Measurements from ENCODE around the gene ARID1A. TPM values are rescaled to one million over a fixed set of nuclear protein-coding genes. Genes with fewer than 3 reads are reported as not detected.
A peak's percentile ranks its signal among the peaks of the same experiment; 100 is the strongest.

The ARID1A gene
- total and polyA plus RNA-seq, 9 of the 15 experiments (the other 6 are each of a cell fraction or from before 2014, with no cell fraction given): 8.3 to 88.3 (median 22.5) TPM

DNA sequence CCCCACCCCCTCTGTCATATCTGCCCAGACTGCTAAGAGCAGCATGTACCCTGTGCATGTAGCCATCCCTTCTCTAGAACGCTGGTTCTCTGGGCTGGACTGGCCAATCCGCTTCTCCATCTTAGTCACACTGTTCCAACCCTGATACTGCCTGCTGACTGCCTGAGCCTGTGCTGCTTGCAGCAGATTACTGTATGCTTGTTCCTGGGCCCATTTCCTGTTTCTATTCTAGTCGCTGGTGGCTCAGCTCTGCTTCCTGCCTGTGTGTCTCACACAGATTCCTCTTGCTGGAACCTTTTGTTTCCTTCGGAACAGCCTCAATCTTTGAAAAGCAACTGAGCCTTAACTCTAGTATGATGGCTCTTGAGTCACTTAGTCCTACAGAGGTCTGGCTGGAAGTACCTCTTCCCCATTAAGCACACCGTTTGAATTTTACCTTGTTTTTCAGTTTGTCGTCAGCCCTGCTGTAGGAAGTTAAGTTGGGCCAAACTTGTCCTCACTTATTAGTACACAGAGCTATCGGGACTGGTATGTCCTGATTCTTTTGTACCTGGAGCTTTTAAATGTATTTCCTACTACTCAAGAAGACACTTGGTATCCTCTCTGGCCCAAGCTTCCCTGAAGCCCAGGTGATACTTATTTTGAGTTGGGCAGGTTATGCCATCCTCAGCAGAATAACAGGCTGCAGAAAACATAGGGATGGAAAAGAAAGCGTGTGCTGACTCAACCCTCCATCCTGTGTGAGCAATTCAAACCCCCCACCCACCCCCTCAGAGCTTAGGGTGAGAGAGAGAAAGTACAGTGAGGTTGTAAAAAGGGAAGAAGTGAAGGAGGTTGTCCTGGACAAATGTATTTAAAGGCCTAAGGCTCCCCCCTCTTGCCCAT, 48.5 kb downstream of the ARID1A start (continued):
- TF ChIP-seq NCOA6 (IDR thresholded peaks at IDR 0.05): no peak
- TF ChIP-seq, protein P1, sequence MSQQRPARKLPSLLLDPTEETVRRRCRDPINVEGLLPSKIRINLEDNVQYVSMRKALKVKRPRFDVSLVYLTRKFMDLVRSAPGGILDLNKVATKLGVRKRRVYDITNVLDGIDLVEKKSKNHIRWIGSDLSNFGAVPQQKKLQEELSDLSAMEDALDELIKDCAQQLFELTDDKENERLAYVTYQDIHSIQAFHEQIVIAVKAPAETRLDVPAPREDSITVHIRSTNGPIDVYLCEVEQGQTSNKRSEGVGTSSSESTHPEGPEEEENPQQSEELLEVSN (IDR thresholded peaks at IDR 0.05; ENCODE audit: borderline replicate concordance in 1 of 2, extremely low read depth in 1 of 2, insufficient read depth in 1 of 2, insufficient read length in 1 of 2, low read depth in 1 of 2, low read length in 1 of 2, poor library complexity in 1 of 2, severe bottlenecking in 1 of 2): peak in 1 of 2 experiments; percentile 52
- peak; percentile 63 to 73; a peak in 3 of 4 replicates for TF ChIP-seq MAZ (CRISPR knock-in tag; conservative IDR thresholded peaks at IDR 0.05 in 1 of 2, IDR thresholded peaks at IDR 0.05 in 1 of 2)
- peak; percentile 86 for TF ChIP-seq ZNF24 (IDR thresholded peaks at IDR 0.05)
- TF ChIP-seq, protein P2, sequence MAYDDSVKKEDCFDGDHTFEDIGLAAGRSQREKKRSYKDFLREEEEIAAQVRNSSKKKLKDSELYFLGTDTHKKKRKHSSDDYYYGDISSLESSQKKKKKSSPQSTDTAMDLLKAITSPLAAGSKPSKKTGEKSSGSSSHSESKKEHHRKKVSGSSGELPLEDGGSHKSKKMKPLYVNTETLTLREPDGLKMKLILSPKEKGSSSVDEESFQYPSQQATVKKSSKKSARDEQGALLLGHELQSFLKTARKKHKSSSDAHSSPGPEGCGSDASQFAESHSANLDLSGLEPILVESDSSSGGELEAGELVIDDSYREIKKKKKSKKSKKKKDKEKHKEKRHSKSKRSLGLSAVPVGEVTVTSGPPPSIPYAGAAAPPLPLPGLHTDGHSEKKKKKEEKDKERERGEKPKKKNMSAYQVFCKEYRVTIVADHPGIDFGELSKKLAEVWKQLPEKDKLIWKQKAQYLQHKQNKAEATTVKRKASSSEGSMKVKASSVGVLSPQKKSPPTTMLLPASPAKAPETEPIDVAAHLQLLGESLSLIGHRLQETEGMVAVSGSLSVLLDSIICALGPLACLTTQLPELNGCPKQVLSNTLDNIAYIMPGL (CRISPR knock-in tag; IDR thresholded peaks at IDR 0.05): no peak
- TF ChIP-seq RFX5 (IDR thresholded peaks at IDR 0.05; ENCODE audit: low read depth, low read length): no peak
- TF ChIP-seq SPI1 (IDR thresholded peaks at IDR 0.05; ENCODE audit: borderline replicate concordance, low read depth, low read length): peak; percentile 96
- TF ChIP-seq CBFA2T3 (IDR thresholded peaks at IDR 0.05): peak; percentile 97
- peak; percentile 93 for TF ChIP-seq HDAC2 (IDR thresholded peaks at IDR 0.05)
- TF ChIP-seq ZNF668 (CRISPR knock-in tag; IDR thresholded peaks at IDR 0.05): 0 out of 2 replicates have a peak, but pooled peaks have one; percentile 26
- TF ChIP-seq RFX7 (CRISPR knock-in tag; IDR thresholded peaks at IDR 0.05): no peak
- TF ChIP-seq, protein P3, sequence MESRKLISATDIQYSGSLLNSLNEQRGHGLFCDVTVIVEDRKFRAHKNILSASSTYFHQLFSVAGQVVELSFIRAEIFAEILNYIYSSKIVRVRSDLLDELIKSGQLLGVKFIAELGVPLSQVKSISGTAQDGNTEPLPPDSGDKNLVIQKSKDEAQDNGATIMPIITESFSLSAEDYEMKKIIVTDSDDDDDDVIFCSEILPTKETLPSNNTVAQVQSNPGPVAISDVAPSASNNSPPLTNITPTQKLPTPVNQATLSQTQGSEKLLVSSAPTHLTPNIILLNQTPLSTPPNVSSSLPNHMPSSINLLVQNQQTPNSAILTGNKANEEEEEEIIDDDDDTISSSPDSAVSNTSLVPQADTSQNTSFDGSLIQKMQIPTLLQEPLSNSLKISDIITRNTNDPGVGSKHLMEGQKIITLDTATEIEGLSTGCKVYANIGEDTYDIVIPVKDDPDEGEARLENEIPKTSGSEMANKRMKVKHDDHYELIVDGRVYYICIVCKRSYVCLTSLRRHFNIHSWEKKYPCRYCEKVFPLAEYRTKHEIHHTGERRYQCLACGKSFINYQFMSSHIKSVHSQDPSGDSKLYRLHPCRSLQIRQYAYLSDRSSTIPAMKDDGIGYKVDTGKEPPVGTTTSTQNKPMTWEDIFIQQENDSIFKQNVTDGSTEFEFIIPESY (CRISPR knock-in tag; IDR thresholded peaks at IDR 0.05): peak; percentile 84
- TF ChIP-seq, protein P4, sequence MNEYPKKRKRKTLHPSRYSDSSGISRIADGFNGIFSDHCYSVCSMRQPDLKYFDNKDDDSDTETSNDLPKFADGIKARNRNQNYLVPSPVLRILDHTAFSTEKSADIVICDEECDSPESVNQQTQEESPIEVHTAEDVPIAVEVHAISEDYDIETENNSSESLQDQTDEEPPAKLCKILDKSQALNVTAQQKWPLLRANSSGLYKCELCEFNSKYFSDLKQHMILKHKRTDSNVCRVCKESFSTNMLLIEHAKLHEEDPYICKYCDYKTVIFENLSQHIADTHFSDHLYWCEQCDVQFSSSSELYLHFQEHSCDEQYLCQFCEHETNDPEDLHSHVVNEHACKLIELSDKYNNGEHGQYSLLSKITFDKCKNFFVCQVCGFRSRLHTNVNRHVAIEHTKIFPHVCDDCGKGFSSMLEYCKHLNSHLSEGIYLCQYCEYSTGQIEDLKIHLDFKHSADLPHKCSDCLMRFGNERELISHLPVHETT (CRISPR knock-in tag; conservative IDR thresholded peaks at IDR 0.05 in 1 of 2, IDR thresholded peaks at IDR 0.05 in 1 of 2): peak in 1 of 2 experiments; percentile 72; a peak in 1 of 4 replicates
- peak; percentile 88 for TF ChIP-seq JUND (IDR thresholded peaks at IDR 0.05; ENCODE audit: borderline replicate concordance, low read depth, low read length)
- peak; percentile 87; the same call in 1 of the 3 replicates for TF ChIP-seq JUND (tag; IDR thresholded peaks at IDR 0.05; ENCODE audit: borderline replicate concordance, low read depth, low read length)
- TF ChIP-seq, protein P5, sequence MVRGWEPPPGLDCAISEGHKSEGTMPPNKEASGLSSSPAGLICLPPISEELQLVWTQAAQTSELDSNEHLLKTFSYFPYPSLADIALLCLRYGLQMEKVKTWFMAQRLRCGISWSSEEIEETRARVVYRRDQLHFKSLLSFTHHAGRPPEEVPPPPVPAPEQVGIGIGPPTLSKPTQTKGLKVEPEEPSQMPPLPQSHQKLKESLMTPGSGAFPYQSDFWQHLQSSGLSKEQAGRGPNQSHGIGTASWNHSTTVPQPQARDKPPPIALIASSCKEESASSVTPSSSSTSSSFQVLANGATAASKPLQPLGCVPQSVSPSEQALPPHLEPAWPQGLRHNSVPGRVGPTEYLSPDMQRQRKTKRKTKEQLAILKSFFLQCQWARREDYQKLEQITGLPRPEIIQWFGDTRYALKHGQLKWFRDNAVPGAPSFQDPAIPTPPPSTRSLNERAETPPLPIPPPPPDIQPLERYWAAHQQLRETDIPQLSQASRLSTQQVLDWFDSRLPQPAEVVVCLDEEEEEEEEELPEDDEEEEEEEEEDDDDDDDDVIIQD (CRISPR knock-in tag; IDR thresholded peaks at IDR 0.05): no peak
- TF ChIP-seq PYGO2 (tag; IDR thresholded peaks at IDR 0.05): no peak
- TF ChIP-seq BHLHE40 (IDR thresholded peaks at IDR 0.05; ENCODE audit: low read length): peak; percentile 68
- TF ChIP-seq GABPB1 (CRISPR knock-in tag; IDR thresholded peaks at IDR 0.05): peak; percentile 91

Data from K562 (cell line).